HG02938 (cell line): ENCODE measurements around the gene IFI44L.

Experiments
- ATAC-seq: cut with Tn5 transposase; IDR thresholded peaks from one replicate; pipeline ENCODE4 v1.9.1; 2021; ENCODE audit warnings: mild to moderate bottlenecking, moderate library complexity; ENCODE audit not compliant: unreplicated experiment

Gene IFI44L

GRCh38 chr1:78619803-78620579, at the start of gene IFI44L:
TSS of gene IFI44L (plus strand) at chr1:78620448. CDS start at chr1:78627916, 7,468 bp downstream.
- no peak for ATAC-seq

- ATAC-seq: no peak
Observed at GRCh38 chr1:78570539-78570938, 49.7 kb upstream of the IFI44L start.

GRCh38 chr1:78577257-78578100, 42.8 kb upstream of the IFI44L start:
- no peak for ATAC-seq

GRCh38 chr1:78586572-78586971, 33.7 kb upstream of the IFI44L start:
- ATAC-seq: no peak

- no peak for ATAC-seq
Observed at GRCh38 chr1:78587211-78587610, 33.0 kb upstream of the IFI44L start.

- ATAC-seq: no peak
Observed at GRCh38 chr1:78591971-78592370, 28.3 kb upstream of the IFI44L start.

GRCh38 chr1:78599294-78599693, 21.0 kb upstream of the IFI44L start:
- ATAC-seq: no peak

- no peak for ATAC-seq
Observed at GRCh38 chr1:78601068-78601467, 19.2 kb upstream of the IFI44L start.

- no peak for ATAC-seq
Observed at GRCh38 chr1:78603206-78603605, 17.0 kb upstream of the IFI44L start.

GRCh38 chr1:78604643-78605042, 15.6 kb upstream of the IFI44L start:
- no peak for ATAC-seq

GRCh38 chr1:78606274-78606673, 14.0 kb upstream of the IFI44L start:
- no peak for ATAC-seq

GRCh38 chr1:78607334-78607927, 12.8 kb upstream of the IFI44L start:
- ATAC-seq: no peak

- ATAC-seq: no peak
Observed at GRCh38 chr1:78607944-78608343, 12.3 kb upstream of the IFI44L start.

GRCh38 chr1:78617615-78618026, 2.6 kb upstream of the IFI44L start:
- ATAC-seq: peak; percentile 53

- ATAC-seq: no peak
Observed at GRCh38 chr1:78619032-78619431, 1.2 kb upstream of the IFI44L start.

GRCh38 chr1:78619446-78619802, 824 bp upstream of the IFI44L start:
- ATAC-seq: no peak

- ATAC-seq: no peak
Observed at GRCh38 chr1:78620666-78621065, 418 bp downstream of the IFI44L start.

- no peak for ATAC-seq
Observed at GRCh38 chr1:78622548-78622947, 2.3 kb downstream of the IFI44L start.

GRCh38 chr1:78624035-78624434, 3.8 kb downstream of the IFI44L start:
- ATAC-seq: no peak

- no peak for ATAC-seq
Observed at GRCh38 chr1:78627321-78627720, 7.1 kb downstream of the IFI44L start.

GRCh38 chr1:78630600-78630999, 10.4 kb downstream of the IFI44L start:
- ATAC-seq: no peak

GRCh38 chr1:78633209-78633608, 13.0 kb downstream of the IFI44L start:
- no peak for ATAC-seq
